Breast epithelium (tissue), 3 donors: ENCODE results near the gene TNKS1BP1.

Source experiments
- POLR2A ChIP-seq: fragments of 450-650 bp; IDR thresholded peaks from one replicate; pipeline ENCODE4 v1.6.1; 2016; ENCODE audit warnings: antibody characterized with exemption, mild to moderate bottlenecking, moderate library complexity
- POLR2AphosphoS5 ChIP-seq, 3 donors: sonication (generic); formaldehyde crosslinking; IDR thresholded peaks; one replicate each; pipeline ENCODE4 v1.6.1; 2017; ENCODE audit warnings: antibody characterized with exemption in 3 of 3
- TF ChIP-seq, protein P1 (sequence below), 3 donors: fragments of 450-650 bp; IDR thresholded peaks; one replicate each; pipeline ENCODE4 v1.5.1; 2016 to 2017; ENCODE audit warnings: antibody characterized with exemption in 3 of 3, mild to moderate bottlenecking in 3 of 3, moderate library complexity in 3 of 3

GRCh38 chr11:57299150-57299737 is 25.5 kb downstream of the TNKS1BP1 start:
- TF ChIP-seq, protein P1, sequence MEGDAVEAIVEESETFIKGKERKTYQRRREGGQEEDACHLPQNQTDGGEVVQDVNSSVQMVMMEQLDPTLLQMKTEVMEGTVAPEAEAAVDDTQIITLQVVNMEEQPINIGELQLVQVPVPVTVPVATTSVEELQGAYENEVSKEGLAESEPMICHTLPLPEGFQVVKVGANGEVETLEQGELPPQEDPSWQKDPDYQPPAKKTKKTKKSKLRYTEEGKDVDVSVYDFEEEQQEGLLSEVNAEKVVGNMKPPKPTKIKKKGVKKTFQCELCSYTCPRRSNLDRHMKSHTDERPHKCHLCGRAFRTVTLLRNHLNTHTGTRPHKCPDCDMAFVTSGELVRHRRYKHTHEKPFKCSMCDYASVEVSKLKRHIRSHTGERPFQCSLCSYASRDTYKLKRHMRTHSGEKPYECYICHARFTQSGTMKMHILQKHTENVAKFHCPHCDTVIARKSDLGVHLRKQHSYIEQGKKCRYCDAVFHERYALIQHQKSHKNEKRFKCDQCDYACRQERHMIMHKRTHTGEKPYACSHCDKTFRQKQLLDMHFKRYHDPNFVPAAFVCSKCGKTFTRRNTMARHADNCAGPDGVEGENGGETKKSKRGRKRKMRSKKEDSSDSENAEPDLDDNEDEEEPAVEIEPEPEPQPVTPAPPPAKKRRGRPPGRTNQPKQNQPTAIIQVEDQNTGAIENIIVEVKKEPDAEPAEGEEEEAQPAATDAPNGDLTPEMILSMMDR (IDR thresholded peaks at IDR 0.05) = no peak
- no peak for TF ChIP-seq POLR2A
- TF ChIP-seq POLR2AphosphoS5 (IDR thresholded peaks at IDR 0.05) = no peak
